Coronary artery (tissue), 2 donors: ENCODE results near the gene GIMAP5.
"Not testable (repeated sequence)": the region's sequence is repeated elsewhere in the genome, so short reads cannot be mapped to it uniquely, and the experiment has no call there.

Source experiments
- DNase-seq: peaks from one replicate; pipeline ENCODE4 v3.0.0-alpha.2; 2017; ENCODE audit warnings: low spot score
- H3K27ac ChIP-seq, 2 donors: fragments of 200-600 bp; sonication (generic); one replicate each; pipeline ENCODE4 v1.5.1; 2016 to 2019
- H3K4me3 ChIP-seq: fragments of 200-600 bp; sonication (generic); 2 replicates; pipeline ENCODE4 v1.5.1; 2016; ENCODE audit warnings: mild to moderate bottlenecking, moderate library complexity
- TF ChIP-seq, protein P1 (sequence below): fragments of 200-600 bp; sonication (generic); IDR thresholded peaks from one replicate; pipeline ENCODE4 v1.5.1; 2019; ENCODE audit warnings: antibody characterized with exemption

GIMAP5 gene

GRCh38 chr7:150766334-150766709, 29.1 kb downstream of the GIMAP5 start:
- DNase-seq: no peak
- no peak overlapping the region for H3K27ac ChIP-seq
- no peak overlapping the region for H3K4me3 ChIP-seq
- TF ChIP-seq, protein P1, sequence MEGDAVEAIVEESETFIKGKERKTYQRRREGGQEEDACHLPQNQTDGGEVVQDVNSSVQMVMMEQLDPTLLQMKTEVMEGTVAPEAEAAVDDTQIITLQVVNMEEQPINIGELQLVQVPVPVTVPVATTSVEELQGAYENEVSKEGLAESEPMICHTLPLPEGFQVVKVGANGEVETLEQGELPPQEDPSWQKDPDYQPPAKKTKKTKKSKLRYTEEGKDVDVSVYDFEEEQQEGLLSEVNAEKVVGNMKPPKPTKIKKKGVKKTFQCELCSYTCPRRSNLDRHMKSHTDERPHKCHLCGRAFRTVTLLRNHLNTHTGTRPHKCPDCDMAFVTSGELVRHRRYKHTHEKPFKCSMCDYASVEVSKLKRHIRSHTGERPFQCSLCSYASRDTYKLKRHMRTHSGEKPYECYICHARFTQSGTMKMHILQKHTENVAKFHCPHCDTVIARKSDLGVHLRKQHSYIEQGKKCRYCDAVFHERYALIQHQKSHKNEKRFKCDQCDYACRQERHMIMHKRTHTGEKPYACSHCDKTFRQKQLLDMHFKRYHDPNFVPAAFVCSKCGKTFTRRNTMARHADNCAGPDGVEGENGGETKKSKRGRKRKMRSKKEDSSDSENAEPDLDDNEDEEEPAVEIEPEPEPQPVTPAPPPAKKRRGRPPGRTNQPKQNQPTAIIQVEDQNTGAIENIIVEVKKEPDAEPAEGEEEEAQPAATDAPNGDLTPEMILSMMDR: no peak

GRCh38 chr7:150769768-150770167, 32.5 kb downstream of the GIMAP5 start:
- H3K27ac ChIP-seq: no peak overlapping the region
- TF ChIP-seq, protein P1: no peak
- no peak overlapping the region for H3K4me3 ChIP-seq
- DNase-seq: no peak

DNA sequence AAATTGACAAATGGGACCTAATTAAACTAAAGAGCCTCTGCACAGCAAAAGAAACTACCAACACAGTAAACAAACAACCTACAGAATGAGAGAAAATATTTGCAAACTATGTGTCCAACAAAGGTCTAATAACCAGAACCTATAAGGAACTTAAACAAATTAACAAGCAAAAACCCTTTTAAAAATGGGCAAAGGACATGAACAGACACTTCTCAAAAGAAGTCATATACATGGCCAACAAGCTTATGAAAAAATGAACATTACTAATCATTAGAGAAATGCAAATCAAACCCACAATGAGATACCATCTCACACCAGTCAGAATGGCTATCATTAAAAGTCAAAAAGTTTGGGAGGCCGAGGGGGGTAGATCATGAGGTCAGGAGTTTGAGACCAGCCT, 36.9 kb downstream of the GIMAP5 start:
- not testable (repeated sequence) for H3K4me3 ChIP-seq, H3K27ac ChIP-seq, DNase-seq

DNA sequence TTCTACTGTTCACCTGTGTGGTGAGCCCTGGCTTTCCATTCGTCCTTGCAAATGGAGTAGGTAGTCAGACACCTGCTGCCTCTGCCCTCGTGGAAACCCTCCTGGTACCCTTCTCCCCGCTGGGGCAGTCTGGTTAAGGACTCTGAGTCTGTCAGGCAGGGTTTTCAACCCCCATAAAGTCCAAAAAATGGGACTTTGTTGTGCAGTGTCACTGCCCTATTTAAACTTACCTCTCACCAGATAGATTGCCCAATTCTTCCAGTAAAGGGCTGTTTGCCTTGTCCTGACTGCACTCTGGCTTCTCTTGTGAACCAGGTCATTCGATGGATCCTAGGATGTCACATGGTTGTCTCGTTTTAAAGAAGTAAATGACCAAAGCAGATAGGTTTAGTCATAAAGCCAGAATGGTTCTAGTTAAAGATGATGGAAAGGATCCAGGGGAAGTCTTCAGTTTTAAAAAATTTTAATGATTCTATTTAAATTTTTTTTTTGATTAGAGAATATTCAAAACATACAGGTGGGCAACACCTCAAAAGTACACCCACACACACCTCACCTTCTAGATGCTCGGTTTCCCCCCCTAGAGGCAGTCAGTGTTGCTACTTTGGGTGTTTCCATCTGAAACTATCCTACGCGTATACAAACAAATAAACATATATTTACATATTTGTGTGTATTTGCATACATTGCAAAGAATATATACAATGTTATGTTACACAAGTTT, 41.0 kb downstream of the GIMAP5 start:
- no peak for DNase-seq
- TF ChIP-seq, protein P1: no peak
- H3K4me3 ChIP-seq: no peak overlapping the region
- no peak overlapping the region for H3K27ac ChIP-seq

GRCh38 chr7:150778738-150779301, 41.6 kb downstream of the GIMAP5 start:
- no peak for DNase-seq
- H3K27ac ChIP-seq: no peak overlapping the region
- no peak overlapping the region for H3K4me3 ChIP-seq
- TF ChIP-seq, protein P1: no peak

- no peak overlapping the region for H3K4me3 ChIP-seq
- no peak overlapping the region for H3K27ac ChIP-seq
- TF ChIP-seq, protein P1: no peak
- DNase-seq: no peak
Observed at GRCh38 chr7:150780292-150780691, 43.1 kb downstream of the GIMAP5 start.

DNA sequence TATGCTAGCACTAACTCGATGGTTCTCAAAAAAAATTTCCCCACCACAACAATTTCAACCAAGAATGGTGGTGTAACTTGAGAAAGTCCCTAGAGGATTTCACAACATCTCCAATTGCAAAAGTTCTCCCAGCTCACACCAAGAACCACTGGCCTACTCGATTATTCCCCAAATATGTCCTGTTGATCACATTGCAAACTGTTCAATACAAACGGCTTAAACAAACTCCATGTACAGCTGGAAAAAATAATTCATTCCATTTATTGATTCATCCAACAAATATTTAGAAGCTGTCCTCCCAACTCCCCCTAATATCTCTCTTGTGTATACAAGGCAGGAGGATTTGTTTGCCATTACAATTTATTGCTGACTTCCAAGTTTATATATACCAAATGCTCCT, 43.9 kb downstream of the GIMAP5 start:
- H3K27ac ChIP-seq: no peak overlapping the region
- no peak overlapping the region for H3K4me3 ChIP-seq
- no peak for DNase-seq
- TF ChIP-seq, protein P1: no peak
